ENCODE results near the gene IPO13.

DNA sequence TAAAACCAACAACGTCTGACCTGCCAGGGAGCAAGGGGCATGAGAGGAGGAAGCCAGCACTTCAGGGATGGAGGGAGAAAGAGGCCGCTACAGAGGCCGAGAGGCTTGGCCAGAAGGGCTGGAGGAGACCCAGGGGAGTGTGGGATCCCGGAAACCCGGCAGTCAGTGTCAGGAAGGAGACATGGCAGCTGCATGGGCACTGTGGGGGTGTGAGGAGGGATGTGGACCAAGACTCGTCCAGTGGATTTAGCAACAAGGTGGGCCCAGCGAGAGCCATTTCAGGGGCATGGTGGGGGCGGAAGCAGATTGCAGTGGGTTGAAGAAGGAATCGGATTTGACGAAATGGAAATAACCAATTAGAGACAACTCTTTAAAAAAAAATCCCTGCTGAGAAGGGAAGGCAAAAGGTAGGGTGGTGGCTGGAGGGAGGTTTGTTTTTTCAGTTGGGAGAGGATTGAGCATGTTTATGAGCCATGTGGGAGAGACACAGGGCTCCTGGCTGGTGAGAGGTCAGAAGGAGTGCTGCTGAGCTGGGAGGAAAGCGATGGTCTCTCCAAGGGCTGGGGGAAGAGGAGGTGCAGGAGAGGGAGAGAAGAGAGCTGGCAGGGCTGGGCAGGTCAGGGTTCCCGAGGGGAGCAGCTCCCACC is 36.6 kb downstream of the IPO13 start:
- TF ChIP-seq, protein P1, sequence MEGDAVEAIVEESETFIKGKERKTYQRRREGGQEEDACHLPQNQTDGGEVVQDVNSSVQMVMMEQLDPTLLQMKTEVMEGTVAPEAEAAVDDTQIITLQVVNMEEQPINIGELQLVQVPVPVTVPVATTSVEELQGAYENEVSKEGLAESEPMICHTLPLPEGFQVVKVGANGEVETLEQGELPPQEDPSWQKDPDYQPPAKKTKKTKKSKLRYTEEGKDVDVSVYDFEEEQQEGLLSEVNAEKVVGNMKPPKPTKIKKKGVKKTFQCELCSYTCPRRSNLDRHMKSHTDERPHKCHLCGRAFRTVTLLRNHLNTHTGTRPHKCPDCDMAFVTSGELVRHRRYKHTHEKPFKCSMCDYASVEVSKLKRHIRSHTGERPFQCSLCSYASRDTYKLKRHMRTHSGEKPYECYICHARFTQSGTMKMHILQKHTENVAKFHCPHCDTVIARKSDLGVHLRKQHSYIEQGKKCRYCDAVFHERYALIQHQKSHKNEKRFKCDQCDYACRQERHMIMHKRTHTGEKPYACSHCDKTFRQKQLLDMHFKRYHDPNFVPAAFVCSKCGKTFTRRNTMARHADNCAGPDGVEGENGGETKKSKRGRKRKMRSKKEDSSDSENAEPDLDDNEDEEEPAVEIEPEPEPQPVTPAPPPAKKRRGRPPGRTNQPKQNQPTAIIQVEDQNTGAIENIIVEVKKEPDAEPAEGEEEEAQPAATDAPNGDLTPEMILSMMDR (IDR thresholded peaks at IDR 0.05): no peak
- no peak for TF ChIP-seq POLR2A (IDR thresholded peaks at IDR 0.05)
